Neural progenitor cell (in vitro differentiated cells): Measurements from ENCODE around the gene OR4F15.

ENCODE experiments used
- CTCF ChIP-seq: fragments of 200-600 bp; sonication (generic); IDR thresholded peaks from 2 replicates; pipeline ENCODE4 v1.5.1; 2017; ENCODE audit warnings: antibody characterized with exemption, mild to moderate bottlenecking
- EZH2 ChIP-seq: fragments of 200-600 bp; sonication (generic); IDR thresholded peaks from 2 replicates; pipeline ENCODE4 v1.6.1; 2017; ENCODE audit warnings: antibody characterized with exemption, mild to moderate bottlenecking, moderate library complexity

- TF ChIP-seq CTCF (no peak), EZH2 (no peak)
Measured at GRCh38 chr15:101807345-101807945, 4.6 kb upstream of the OR4F15 start.
